ENCODE measurements around the gene AKAP12.

GRCh38 chr6:151230277-151230577, 9.5 kb upstream of the AKAP12 start:
- TF ChIP-seq POLR2A (IDR thresholded peaks at IDR 0.05; ENCODE audit: low read length) (no peak), GATA1 (IDR thresholded peaks at IDR 0.05; ENCODE audit: low read depth, low read length) (no peak)

All from erythroblast (primary cell).